Activated gamma-delta T cell treated with Interleukin-2 at 50 U/mL for 16 hours (primary cell): ENCODE results near the gene VCL.
"Not testable (repeated sequence)": the region's sequence is repeated elsewhere in the genome, so short reads cannot be mapped to it uniquely, and the experiment has no call there.

Experiments used
- DNase-seq: peaks from one replicate; pipeline ENCODE4 v3.0.0-alpha.2; 2020

Gene VCL

DNA sequence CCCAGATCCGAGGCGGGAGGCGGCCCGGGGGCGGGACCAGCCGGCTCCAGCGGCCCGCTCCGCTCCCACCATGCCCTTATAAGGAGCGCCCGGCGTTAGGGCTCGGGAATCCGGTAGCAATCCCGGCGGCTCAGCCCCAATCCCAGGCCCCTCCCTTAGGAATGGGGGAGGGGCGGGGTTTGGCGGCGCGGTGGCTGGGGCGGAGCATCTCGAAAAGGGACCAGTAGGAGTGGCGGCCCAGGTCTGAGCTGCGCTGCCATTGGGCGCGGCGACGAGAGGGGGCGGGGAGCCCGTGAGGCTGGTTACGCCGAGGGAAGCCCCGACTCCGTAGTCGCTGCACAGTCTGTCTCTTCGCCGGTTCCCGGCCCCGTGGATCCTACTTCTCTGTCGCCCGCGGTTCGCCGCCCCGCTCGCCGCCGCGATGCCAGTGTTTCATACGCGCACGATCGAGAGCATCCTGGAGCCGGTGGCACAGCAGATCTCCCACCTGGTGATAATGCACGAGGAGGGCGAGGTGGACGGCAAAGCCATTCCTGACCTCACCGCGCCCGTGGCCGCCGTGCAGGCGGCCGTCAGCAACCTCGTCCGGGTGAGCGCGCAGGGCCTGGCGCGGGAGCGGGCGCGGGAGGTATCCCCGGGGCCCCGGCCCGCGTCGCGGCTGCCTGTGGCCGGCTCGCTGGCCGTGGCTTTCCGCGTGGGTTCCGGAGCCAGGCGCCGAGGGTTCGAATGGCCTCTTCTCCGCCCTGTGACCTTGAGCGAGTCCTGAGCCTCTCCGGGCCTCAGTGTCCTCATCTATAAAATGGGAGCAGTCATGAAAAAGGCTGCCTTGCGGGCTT is at the start of gene VCL:
TSS of gene VCL (plus strand) at position 330 of the 836 bp plus-strand sequence. CDS start at position 422, 92 bp downstream.
- DNase-seq = peak; percentile 93

DNA sequence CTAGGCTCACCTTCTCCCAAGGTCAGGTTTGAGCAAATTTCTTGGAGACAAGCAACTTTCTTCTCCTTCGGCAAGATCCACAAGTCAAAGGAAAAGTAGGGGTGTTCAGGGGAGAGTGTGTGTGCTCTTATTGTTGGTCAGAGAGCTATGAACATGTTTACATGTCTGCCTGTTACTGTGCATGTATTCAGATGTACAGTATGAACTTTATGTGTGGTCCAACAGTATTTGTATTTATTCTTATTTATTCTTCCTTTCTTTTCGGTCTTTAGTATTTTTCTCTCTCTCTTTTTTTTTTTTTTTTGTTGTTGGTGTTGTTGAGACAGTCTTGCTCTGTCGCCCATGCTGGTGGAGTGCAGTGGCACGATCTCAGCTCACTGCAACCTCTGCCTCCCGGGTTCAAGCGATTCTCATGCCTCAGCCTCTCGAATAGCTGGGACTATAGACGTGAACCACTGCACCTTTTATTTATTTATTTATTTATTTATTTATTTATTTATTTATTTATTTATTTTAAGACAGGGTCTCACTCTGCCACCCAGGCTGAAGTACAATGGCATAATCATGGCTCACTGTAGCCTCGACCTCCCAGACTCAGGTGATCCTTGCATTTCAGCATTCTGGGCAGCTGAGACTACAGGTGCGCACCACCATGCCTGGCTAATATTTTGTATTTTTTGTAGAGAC is 48.8 kb upstream of the VCL start:
- no peak for DNase-seq

DNA sequence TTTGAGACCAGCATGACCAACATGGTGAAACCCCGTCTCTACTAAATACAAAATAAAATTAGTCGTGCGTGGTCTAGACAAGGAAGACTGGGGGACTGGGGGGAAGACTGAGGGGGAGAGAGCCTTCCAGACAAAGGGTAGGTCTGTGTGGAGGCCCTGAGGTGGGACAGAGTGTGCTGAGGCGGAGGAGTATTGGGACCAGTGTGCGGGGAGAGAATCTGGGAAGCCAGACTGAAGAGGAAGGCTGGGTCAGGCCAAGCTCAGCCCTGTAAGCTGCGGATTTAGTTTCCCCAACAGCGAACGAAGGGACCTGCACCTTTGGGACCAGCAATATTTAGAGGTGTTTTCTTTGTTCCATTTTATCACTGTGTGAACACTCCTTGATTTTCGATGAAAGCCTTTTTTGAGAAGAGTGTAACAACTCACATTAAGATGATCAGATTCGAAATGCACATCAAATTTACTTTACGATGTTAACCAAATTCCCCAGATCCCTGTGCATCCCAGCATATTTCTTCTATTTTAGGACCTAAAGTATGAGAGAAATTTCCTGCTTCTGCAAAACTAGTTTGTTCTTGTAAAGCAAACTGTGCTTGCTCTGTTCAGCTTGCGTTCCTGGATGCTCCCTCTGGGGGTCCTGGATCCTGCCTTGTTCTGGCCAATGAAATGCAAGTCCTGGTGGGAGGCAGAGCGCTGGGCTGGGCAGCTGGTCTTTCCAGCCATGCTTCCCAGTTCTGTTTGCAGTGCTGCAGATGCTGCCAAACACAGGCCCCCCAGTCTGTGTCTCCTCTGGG is 47.6 kb upstream of the VCL start:
- DNase-seq = no peak

DNA sequence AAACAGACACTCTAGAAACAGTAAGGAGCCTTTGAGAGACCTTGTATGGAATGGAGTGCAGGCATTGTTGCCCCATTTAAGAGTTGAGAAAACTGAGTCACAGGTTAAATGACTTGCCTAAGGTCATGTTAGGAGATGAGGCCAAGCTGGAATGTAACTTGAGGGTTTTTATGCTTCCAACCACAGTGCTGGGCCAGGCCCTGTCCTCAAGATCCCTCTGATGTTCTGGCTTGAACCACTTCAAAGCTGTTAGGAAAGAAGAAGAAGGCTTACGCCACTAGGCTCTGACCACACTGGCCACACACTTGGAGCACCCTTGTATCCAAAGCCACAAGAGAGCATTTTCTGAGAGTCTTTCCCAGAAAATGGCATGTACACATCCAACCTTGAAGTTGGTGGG is 44.3 kb upstream of the VCL start:
- DNase-seq = no peak

DNA sequence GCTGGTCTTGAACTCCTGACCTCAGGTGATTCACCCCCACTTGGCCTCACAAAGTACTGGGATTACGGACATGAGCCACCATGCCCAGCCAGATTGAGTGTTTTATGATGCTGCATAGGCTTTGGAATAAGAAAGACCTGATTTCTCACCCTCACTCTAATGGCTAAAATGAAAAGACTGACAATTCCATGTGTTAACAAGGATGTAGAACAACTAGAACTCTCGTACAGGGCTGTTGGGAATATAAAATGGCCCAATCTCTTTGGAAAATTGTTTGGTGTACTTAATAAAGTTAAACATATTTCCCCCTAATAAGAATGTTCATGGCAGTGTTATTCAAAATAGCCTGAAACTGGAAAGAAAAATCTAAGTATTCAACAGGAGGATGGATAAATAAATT is 43.2 kb upstream of the VCL start:
- no peak for DNase-seq

DNA sequence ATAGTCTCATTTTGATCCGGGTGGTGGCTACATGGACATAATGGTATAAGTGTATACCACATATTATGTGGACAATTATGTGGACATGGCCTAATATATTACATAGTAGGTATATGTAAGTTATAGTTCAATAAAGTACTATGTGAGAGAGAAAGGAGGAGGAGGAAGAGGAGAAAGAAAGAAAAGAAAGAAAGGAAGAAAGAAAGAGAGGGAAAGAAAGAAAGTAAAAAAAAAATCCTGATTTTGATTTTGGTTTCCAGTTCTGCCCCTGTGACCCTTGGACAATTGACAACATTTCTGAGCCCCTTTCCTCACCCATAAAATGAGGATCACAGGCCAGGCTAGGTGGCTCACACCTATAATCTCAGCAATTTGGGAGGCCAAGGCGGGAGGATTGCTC is 42.2 kb upstream of the VCL start:
- no peak for DNase-seq

DNA sequence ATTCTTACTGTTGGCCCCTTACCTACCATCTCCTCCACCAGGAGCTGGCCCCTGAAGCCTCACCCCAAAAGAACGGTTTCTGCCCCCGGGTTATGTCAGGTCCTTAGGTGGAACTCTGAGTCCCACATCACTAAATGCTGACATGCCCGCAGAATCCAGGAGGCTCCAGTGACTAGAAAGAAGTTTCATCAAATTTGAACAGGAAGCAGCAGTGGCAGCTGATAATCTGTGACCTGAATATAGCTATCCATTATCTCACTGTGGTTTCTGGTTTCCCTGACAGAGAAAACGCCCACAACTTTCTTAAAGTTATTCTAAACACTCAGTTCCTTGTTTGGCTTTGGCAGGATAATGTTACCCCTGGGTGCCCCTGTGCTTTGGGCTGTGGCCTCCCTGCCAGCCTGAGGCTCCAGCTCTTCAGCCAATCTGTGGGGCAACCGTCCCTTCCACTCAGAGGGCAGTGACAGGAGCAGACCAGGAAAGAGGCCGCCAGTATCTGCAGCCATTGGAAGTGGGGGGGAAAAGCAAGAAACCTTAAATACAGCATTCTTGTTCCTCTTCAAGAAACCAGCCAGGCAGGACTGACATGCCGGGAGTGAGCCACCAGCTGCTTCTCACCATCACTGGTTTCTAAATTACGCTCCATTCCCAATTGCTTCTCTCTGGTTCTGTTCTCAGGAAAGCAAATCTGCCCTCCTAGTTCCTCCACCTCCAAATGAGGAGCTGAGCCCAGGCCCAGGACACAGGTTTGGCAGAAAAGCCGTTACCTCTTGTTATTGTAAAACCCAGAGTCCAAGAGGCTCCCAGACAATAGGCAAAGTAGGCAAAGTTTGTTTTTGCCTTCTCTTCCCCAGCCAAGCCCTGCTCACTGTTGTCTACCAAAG is 41.2 kb upstream of the VCL start:
- DNase-seq = peak; percentile 20

DNA sequence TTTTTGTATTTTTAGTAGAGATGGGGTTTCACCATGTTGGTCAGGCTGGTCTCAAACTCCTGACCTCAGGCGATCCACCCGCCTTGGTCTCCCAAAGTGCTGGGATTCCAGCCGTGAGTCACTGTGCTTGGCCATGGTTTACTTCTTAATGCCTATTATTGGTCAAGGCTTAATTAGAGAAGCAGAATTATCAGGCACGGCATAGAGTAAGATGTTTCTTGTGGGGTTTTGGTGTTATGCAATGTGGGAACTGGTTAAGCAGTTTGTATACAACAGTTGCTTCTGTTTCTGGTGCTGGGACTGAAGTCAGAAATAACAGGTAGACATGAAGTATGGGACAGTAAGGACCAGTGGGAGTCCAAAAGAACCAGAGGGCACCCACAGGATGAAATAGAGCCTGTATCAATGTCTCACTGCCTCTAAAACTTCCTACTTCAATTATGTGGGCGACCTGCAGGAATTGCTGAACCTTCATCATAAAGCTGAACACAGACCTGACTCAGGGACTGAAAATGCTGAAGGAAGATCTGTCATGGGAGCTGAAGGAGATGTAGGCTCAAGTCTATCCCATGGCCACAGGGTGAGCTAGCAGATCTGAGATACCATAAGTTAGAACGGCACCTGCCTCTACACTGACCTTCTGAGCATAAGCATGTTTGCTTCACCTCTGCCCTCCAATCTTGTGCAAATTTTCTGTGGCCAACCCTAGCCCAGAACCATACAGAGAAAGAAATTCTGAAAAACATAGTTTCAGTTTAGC is 38.3 kb upstream of the VCL start:
- DNase-seq = no peak

DNA sequence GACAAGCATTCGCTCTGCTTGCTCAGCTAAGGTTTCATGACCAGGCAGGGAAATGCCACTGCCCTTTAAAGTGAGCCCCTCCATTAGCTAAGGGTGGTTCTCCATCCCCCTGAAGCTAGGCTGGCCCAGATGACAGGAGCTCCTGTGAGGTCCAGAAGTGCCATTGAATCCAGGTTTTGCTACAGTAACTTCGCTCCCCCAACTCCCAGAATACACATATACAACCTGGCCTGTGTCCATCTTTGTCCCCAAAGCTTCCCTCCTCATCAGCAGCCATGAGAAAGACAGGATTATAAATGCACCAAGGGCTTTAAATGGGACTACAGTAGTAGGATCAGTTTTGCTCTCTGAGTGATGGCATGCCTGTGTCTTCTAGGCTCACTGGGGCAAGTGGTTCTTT is 35.5 kb upstream of the VCL start:
- DNase-seq = no peak

DNA sequence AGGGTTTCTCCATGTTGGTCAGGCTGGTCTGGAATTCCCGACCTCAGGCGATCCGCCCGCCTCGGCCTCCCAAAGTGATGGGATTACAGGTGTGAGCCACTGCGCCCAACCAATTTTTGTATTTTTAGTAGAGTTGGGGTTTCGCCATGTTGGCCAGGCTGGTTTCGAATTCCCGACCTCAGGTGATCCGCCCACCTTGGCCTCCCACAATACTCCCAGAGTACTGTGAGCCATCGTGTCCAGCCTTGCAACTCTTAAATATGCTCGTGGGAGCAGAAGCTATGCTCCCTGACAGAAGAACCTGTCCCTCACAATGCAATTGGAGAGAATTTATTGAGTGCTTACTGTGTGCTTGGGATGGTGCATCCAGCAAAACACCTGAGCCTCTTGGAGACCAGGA is 34.4 kb upstream of the VCL start:
- DNase-seq = not testable (repeated sequence)

DNA sequence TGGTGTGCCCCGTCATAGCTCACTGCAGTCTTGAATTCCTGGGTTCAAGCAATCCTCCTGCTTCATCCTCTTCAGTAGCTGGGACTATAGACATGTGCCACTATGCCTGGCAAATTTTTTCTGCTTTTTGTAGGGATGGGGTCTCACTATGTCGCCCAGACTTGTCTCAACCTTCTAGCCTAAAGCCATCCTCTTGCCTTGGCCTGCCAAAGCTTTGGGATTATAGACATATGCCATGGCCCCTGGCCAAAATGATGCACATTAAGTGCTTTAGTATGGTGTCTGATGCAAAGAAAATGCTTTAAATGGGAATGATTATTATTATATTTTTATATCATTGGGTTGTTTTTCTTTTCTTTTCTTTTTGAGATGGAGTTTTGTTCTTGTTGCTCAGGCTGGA is 33.2 kb upstream of the VCL start:
- no peak for DNase-seq

DNA sequence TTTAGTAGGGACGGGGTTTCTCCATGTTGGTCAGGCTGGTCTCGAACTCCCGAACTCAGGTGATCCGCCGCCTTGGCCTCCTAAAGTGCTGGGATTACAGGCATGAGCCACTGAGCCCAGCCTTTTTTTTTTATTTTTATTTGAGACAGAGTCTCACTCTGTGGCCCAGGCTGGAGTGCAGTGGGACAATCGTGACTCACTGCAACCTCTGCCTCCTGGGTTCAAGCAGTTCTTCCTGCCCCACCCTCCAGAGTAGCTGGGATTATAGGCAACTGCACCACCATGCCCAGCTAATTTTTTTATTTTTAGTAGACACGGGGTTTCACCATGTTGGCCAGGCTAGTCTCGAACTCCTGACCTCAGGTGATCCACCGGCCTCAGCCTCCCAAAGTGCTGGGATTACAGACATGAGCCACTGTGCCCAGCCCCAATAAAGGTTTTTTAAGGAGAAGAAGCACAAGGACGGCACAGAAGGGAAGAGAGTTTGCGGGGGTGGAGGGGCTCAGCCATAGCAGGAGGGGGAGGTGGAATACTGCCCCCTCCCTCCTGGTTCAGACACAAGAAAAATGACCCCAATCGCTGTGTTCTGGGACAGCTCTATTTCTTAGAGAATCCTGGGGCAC is 32.5 kb upstream of the VCL start:
- DNase-seq = not testable (repeated sequence)

DNA sequence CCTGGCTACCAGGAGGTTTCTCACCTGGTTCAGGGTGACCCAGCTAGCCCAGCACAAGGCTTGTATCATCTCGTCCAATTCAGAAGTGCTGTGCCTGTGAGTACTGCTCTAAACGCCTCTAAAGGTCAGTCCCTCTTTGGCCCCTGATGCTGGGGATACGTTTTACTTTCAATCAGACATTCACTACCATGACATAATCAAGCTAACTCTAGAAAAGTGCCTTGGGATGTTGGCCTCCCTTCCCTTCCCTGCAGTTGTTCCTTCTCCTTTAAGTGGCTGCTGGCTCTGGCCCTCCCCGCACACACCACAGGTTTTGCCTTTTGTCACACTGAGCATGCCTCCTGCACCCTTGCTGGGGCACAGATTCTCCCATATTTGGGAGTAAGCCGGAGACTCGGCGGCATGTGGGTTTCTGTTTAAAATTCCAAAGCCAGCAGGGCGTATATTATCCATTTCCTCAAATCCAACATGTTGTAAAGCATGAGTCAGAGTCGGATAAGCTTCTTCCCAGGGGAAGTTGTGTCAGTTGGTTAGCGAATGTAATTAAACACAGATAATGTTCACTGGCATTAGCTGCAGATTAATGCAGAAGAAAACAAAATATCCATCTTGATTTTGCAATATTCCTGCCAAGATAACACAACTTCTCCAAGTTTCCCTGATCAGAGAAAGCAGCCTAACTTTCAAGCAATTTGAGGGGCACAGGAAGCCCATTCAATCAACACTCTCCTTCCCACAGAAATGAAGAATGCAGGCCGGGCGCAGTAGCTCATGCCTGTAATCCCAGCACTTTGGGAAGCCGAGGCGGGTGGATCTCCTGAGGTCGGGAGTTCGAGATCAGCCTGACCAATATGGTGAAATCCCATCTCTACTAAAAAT is 31.8 kb upstream of the VCL start:
- DNase-seq = no peak

DNA sequence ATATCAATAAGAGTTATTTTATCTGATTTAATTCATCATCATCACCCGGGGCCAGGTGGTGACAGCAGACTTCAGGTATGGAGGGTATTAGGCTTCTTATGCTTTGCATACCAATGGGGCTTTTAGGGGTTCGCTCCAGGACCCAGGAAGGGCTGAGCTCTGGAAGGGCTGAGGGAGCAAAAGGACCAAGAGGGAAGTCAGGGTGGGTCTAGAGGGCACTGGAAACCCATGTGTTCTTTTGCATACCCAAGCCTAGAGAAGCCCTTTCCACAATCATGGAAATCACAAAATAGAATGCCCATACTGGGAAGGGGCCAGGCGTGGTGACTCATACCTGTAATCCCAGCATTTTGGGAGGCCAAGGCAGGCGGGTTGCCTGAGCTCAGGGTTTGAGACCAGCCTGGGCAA is 30.9 kb upstream of the VCL start:
- no peak for DNase-seq

DNA sequence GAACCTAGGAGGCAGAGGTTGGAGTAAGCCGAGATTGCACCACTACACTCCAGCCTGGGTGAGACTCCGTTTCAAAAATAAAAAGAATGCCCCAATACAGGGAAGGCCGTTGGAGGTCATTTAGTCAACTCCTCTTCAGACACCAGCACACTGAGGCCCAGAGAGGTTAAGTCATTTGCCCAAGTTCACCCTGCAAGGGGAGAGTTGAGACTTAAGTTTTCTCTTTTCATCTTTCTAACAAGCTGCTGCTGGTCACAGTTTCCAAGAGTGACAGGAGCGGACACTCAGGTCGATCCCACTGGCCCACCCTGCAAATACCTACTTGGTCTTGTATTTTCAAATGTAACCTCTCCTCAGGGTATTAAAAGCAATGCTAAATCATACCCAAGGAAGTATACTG is 30.4 kb upstream of the VCL start:
- DNase-seq = no peak

DNA sequence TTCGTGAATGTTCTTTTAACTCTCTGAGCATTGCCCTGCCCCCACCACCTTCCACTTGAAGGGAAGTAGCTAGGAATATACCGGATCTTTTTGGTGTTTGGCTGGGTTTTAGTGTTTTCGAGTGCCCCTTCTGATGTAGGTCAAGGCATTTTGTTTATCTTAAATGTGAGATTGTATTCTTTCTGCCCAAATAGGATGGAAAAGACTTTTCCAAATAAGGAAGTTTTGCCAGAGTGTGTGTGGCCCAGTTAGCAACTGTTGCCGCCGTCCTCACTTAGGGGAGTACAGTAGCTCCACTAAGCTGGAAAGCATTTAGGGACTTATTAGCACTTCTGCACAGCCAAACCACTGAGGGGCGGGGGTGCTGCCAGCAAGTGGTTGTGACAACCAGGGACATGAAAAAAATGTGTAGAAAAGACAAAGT is 29.8 kb upstream of the VCL start:
- peak; percentile 25 for DNase-seq

DNA sequence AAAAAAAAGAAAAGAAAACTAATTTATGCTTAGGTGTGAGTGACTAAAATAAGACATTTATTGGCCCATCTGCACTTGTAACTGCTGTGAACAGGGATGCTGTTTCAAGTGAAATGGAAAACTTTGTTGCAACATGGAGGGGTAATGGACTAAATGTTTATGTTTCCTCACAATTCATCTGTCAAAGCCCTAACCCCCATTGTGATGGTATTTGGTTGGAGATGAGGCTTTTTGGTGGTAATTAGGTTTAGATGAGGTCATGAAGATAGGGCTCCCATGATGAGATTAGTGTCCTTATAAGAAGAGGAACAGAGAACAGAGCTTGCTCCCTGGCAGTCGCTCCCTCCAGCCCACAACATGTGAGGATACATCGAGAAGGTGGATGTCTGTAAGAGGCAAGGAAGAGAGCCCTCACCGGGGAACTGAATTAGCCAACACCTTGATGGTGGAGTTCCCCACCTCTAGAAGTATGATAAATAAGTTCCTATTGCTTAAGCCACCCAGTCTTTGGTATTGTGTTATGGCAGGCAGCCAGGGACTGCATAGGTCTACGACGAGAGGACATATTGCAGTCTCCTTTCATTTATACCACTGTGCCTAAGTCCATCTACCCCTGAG is 28.6 kb upstream of the VCL start:
- no peak for DNase-seq

DNA sequence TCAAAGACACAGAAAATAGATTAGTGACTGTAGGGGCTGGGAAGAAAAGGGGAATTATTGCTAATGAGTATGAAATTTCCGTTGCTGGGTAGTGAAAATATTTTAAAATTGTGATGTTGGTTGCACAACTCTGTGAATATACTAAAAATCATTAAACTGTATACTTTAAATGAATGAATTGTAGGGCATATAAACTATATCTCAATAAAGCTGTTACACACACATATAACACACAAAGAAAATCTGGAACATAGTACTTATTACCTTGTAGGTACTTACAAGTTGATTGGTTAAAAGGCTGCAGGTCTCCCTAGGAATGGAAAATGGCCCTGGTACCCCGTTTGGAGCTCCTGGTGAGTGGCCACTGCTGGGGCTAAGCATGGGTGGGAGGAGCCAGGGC is 27.1 kb upstream of the VCL start:
- DNase-seq = no peak

DNA sequence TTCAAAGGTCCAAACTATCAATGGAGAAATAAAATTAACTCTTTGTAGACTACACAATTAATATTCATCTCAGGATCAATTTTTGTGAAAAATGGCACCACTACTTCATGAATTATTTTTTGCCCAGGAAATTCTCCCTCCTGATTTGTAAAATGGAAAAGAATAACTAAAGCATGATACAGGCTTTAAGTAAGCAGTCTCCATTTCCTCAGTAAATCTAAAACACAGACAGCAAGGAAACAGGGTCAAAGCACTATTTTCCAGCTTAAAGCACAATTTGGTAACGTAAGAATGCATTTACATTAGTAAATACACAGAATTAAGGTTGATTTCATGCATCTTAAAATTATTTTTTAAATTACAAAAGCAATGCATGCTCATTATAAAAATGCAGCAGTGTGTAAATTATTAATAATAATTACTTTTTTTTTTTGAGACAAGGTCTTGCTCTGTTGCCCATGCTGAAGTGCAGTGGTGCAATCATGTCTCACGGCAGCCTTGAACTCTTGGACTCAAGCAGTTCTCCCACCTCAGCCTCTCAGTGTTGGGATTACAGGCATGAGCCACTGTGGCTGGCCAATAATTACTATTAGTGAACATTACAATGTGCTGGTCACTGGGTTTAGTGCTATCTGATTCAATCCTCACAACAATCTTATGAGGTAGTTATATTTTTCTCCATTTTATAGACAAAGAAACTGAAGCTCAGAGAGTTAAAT is 26.1 kb upstream of the VCL start:
- DNase-seq = no peak
